ENCODE results near the gene CALD1. TPM values are rescaled to one million over a fixed set of nuclear protein-coding genes. Genes with fewer than 3 reads are reported as not detected.

The CALD1 gene
- total RNA-seq, 1 donor from 2014 or later = 118 TPM

- Histone ChIP-seq H3K4me3 (no peak overlapping the region), H3K9ac (no peak overlapping the region), H3K36me3 (no peaks in the 10 kb centered on the region), H3K27ac (no peak overlapping the region), H3K9me3 (ENCODE audit: low read depth) (no peaks in the 10 kb centered on the region), H2AFZ (replicated peaks) (no peak overlapping the region), H3K79me2 (ENCODE audit: low read depth) (no peaks in the 10 kb centered on the region), H3K4me1 (no peaks in the 10 kb centered on the region), H3F3A (ENCODE audit: low read depth) (no peaks in the 10 kb centered on the region), H4K20me1 (ENCODE audit: low read depth) (no peaks in the 10 kb centered on the region), H3K4me2 (no peak overlapping the region), H3K27me3 (no peaks in the 10 kb centered on the region)
- H3K4me1 Mint-ChIP-seq = peaks cover 13% of the 10 kb centered on the region
- no peaks in the 10 kb centered on the region for H3K27me3 Mint-ChIP-seq (ENCODE audit: insufficient read depth, low read depth)
- H3K36me3 Mint-ChIP-seq = no peaks in the 10 kb centered on the region
- no peak for DNase-seq (ENCODE audit: low spot score)
- H3K9me3 Mint-ChIP-seq = no peaks in the 10 kb centered on the region
- no peak overlapping the region for H3K27ac Mint-ChIP-seq
- TF ChIP-seq EZH2 (IDR thresholded peaks at IDR 0.05) (no peak), EZH2phosphoT487 (IDR thresholded peaks at IDR 0.05) (no peak)
- TF ChIP-seq, protein P1, sequence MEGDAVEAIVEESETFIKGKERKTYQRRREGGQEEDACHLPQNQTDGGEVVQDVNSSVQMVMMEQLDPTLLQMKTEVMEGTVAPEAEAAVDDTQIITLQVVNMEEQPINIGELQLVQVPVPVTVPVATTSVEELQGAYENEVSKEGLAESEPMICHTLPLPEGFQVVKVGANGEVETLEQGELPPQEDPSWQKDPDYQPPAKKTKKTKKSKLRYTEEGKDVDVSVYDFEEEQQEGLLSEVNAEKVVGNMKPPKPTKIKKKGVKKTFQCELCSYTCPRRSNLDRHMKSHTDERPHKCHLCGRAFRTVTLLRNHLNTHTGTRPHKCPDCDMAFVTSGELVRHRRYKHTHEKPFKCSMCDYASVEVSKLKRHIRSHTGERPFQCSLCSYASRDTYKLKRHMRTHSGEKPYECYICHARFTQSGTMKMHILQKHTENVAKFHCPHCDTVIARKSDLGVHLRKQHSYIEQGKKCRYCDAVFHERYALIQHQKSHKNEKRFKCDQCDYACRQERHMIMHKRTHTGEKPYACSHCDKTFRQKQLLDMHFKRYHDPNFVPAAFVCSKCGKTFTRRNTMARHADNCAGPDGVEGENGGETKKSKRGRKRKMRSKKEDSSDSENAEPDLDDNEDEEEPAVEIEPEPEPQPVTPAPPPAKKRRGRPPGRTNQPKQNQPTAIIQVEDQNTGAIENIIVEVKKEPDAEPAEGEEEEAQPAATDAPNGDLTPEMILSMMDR (IDR thresholded peaks at IDR 0.05) = no peak
- H3K4me3 Mint-ChIP-seq = no peak overlapping the region
These were observed 103.0 kb downstream of the CALD1 start for GRCh38 chr7:134882481-134882880.

DNA sequence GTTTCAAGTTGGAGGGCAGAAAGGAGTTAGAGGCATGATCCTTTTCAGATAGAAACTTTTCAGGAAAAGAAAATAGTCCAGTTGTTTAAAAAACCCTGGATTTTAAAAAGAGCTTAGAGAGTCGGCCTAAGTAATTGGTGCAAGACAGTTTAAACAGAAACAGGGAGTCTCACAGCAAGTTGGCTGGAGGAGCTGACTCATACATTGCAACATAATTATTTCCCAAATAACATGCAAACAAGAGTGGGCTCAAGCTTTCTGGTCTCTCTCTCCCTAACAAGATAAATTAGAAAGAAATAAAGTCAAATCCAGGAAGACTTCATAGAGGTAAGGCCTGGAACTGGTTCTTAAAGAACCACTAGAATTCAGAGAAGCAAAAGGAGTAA is 106.5 kb downstream of the CALD1 start:
- Histone ChIP-seq H3K4me3 (no peak overlapping the region), H4K20me1 (ENCODE audit: low read depth) (no peaks in the 10 kb centered on the region), H3K27ac (no peak overlapping the region), H3K4me2 (no peak overlapping the region), H3K36me3 (no peaks in the 10 kb centered on the region), H3K79me2 (ENCODE audit: low read depth) (no peaks in the 10 kb centered on the region), H3K9ac (no peak overlapping the region), H2AFZ (replicated peaks) (no peak overlapping the region), H3K27me3 (no peaks in the 10 kb centered on the region), H3K9me3 (ENCODE audit: low read depth) (no peaks in the 10 kb centered on the region), H3F3A (ENCODE audit: low read depth) (no peaks in the 10 kb centered on the region), H3K4me1 (no peaks in the 10 kb centered on the region)
- Mint-ChIP-seq H3K4me1 (peaks cover 8% of the 10 kb centered on the region), H3K27me3 (ENCODE audit: insufficient read depth, low read depth) (no peaks in the 10 kb centered on the region), H3K36me3 (no peaks in the 10 kb centered on the region), H3K27ac (no peak overlapping the region), H3K4me3 (no peak overlapping the region), H3K9me3 (no peaks in the 10 kb centered on the region)
- TF ChIP-seq EZH2phosphoT487 (IDR thresholded peaks at IDR 0.05) (no peak), EZH2 (IDR thresholded peaks at IDR 0.05) (no peak)
- TF ChIP-seq, protein P1 (IDR thresholded peaks at IDR 0.05) = no peak
- DNase-seq (ENCODE audit: low spot score) = no peak

DNA sequence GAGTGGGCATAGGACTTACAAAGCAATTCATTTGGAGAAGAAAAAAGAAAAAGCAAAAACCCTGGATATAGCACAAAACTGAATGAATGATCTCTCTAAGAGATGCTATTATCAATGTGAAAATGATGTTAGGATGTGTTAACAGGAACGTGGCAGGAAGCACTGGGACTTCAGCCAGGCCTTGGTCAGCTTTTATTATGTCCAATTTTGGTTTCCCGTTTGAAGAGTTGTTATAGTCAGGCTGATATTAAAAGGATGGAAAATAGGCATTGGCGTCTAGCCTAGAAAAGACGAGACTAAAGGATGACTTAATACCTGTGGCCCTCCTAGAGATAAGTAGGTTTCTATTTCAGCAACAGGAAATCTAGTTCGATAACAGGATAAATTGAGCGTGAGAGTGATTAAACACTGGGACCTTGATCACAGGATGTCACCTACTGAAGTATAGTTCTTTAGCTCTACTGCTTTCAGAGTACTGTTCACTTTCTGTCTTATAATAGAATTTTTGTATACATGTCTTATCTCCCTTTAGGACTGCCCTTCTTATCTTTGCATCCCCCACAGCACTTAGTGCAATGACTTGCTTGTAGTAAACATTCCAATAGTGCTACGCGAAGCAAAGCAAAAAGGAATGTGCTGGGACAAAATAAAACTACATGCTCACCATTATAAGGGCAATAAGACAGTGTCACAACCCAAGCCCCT is 107.1 kb downstream of the CALD1 start:
- no peaks in the 10 kb centered on the region for H3K79me2 ChIP-seq (ENCODE audit: low read depth)
- TF ChIP-seq EZH2 (IDR thresholded peaks at IDR 0.05) = no peak
- TF ChIP-seq EZH2phosphoT487 (IDR thresholded peaks at IDR 0.05) = no peak
- TF ChIP-seq, protein P1 (IDR thresholded peaks at IDR 0.05) = no peak
- no peaks in the 10 kb centered on the region for H4K20me1 ChIP-seq (ENCODE audit: low read depth)
- no peak for DNase-seq (ENCODE audit: low spot score)
- Mint-ChIP-seq H3K27ac (no peak overlapping the region), H3K27me3 (ENCODE audit: insufficient read depth, low read depth) (no peaks in the 10 kb centered on the region), H3K4me3 (no peak overlapping the region), H3K36me3 (no peaks in the 10 kb centered on the region), H3K9me3 (no peaks in the 10 kb centered on the region), H3K4me1 (peaks cover 4% of the 10 kb centered on the region)
- no peaks in the 10 kb centered on the region for H3K9me3 ChIP-seq (ENCODE audit: low read depth)
- no peaks in the 10 kb centered on the region for H3F3A ChIP-seq (ENCODE audit: low read depth)
- no peak overlapping the region for H3K27ac ChIP-seq
- H2AFZ ChIP-seq (replicated peaks) = no peak overlapping the region
- H3K36me3 ChIP-seq = no peaks in the 10 kb centered on the region
- H3K4me1 ChIP-seq = no peaks in the 10 kb centered on the region
- H3K27me3 ChIP-seq = no peaks in the 10 kb centered on the region
- H3K4me2 ChIP-seq = no peak overlapping the region
- H3K9ac ChIP-seq = no peak overlapping the region
- H3K4me3 ChIP-seq = no peak overlapping the region

Data from neural progenitor cell (in vitro differentiated cells).